ENCODE measurements around the gene RITA1. TPM values are rescaled to one million over a fixed set of nuclear protein-coding genes. Genes with fewer than 3 reads are reported as not detected.

Gene RITA1
- total RNA-seq, result 15.2 to 15.4 TPM (median 15.3 TPM) in 3 replicates

GRCh38 chr12:113185180-113186032, at the start of gene RITA1, which contains the start of gene DDX54:
Gene RITA1, plus strand, starts transcription at chr12:113185721. Its CDS starts 1,026 bp downstream, at chr12:113186747.
Gene DDX54, minus strand, starts transcription at chr12:113185478. Its CDS starts 27 bp downstream, at chr12:113185451.
- DNase-seq (ENCODE audit: low spot score in 2 of 2, unreplicated experiment in 2 of 2), result peak; percentile 74 to 88
- no peak for TF ChIP-seq CTCF (IDR thresholded peaks at IDR 0.05; ENCODE audit: unreplicated experiment)

GRCh38 chr12:113136128-113136989, 49.2 kb upstream of the RITA1 start:
- H3K27ac Mint-ChIP-seq, result no peak overlapping the region
- peak overlapping the region; percentile 43 for H3K4me3 Mint-ChIP-seq
- no peaks in the 10 kb centered on the region for H3K9me3 Mint-ChIP-seq
- no peak for DNase-seq (ENCODE audit: low spot score in 2 of 2, unreplicated experiment in 2 of 2)
- TF ChIP-seq CTCF (IDR thresholded peaks at IDR 0.05; ENCODE audit: unreplicated experiment), result no peak
- H3K4me1 Mint-ChIP-seq, result peaks cover 6% of the 10 kb centered on the region
- H3K27me3 Mint-ChIP-seq (ENCODE audit: low read depth), result peaks cover 48% of the 10 kb centered on the region
- H3K36me3 Mint-ChIP-seq, result no peaks in the 10 kb centered on the region

More at GRCh38 chr12:113185180-113186032, at the start of gene RITA1, which contains the start of gene DDX54:
- Mint-ChIP-seq H3K4me1 (peaks cover 14% of the 10 kb centered on the region), H3K9me3 (no peaks in the 10 kb centered on the region), H3K36me3 (peaks cover 23% of the 10 kb centered on the region), H3K27me3 (ENCODE audit: low read depth) (no peaks in the 10 kb centered on the region), H3K27ac (peak within 1 kb of the TSS; percentile 88), H3K4me3 (peak within 1 kb of the TSS; percentile 90)

GRCh38 chr12:113136990-113137511, 48.5 kb upstream of the RITA1 start:
- Mint-ChIP-seq H3K9me3 (no peaks in the 10 kb centered on the region), H3K27ac (no peak overlapping the region), H3K27me3 (ENCODE audit: low read depth) (peaks cover 42% of the 10 kb centered on the region), H3K4me3 (no peak overlapping the region), H3K4me1 (peaks cover 6% of the 10 kb centered on the region), H3K36me3 (no peaks in the 10 kb centered on the region)
- DNase-seq (ENCODE audit: low spot score in 2 of 2, unreplicated experiment in 2 of 2), result no peak
- TF ChIP-seq CTCF (IDR thresholded peaks at IDR 0.05; ENCODE audit: unreplicated experiment), result no peak

GRCh38 chr12:113137861-113138783, 47.4 kb upstream of the RITA1 start:
- Mint-ChIP-seq H3K4me1 (peaks cover 6% of the 10 kb centered on the region), H3K4me3 (no peak overlapping the region), H3K9me3 (no peaks in the 10 kb centered on the region), H3K36me3 (no peaks in the 10 kb centered on the region), H3K27ac (no peak overlapping the region), H3K27me3 (ENCODE audit: low read depth) (peaks cover 33% of the 10 kb centered on the region)
- DNase-seq (ENCODE audit: low spot score in 2 of 2, unreplicated experiment in 2 of 2), result no peak
- TF ChIP-seq CTCF (IDR thresholded peaks at IDR 0.05; ENCODE audit: unreplicated experiment), result no peak

Measured in mesothelial cell of epicardium (in vitro differentiated cells).